Astrocyte (in vitro differentiated cells and primary cell): ENCODE data around the gene TSACC. TPM values are rescaled to one million over a fixed set of nuclear protein-coding genes. Genes with fewer than 3 reads are reported as not detected.

Source experiments
- DNase-seq: peaks from one replicate; pipeline ENCODE4 v3.0.0-alpha.2; 2010; ENCODE audit warnings: low read depth
- FAIRE-seq: peaks from 2 replicates; lab custom pipeline; 2011; peaks lifted over from hg19 to GRCh38; lab: Jason Lieb, UNC
- H2AFZ ChIP-seq: 2 replicates; pipeline ENCODE4 v1.6.0; 2012; ENCODE audit warnings: low read depth, low read length, inconsistent platforms
- H3K27ac ChIP-seq: 2 replicates; pipeline ENCODE4 v1.5.1; 2011; ENCODE audit warnings: low read depth, low read length, inconsistent platforms
- H3K27me3 ChIP-seq: 2 replicates; pipeline ENCODE4 v1.6.0; 2011; ENCODE audit warnings: low read length, inconsistent platforms; ENCODE audit not compliant: insufficient read depth
- H3K36me3 ChIP-seq: 2 replicates; pipeline ENCODE4 v1.5.1; 2011; ENCODE audit warnings: low read length, inconsistent platforms; ENCODE audit not compliant: insufficient read depth
- H3K4me1 ChIP-seq: 2 replicates; pipeline ENCODE4 v1.5.1; 2011; ENCODE audit warnings: low read length, inconsistent platforms; ENCODE audit not compliant: insufficient read depth
- H3K4me2 ChIP-seq: 2 replicates; pipeline ENCODE4 v1.6.0; 2012; ENCODE audit warnings: low read length, inconsistent platforms
- H3K4me3 ChIP-seq: 2 replicates; pipeline ENCODE4 v1.5.1; 2011; ENCODE audit warnings: low read depth, mild to moderate bottlenecking, low read length, inconsistent platforms; ENCODE audit not compliant: insufficient read depth
- H3K79me2 ChIP-seq: 2 replicates; pipeline ENCODE4 v1.6.0; 2012; ENCODE audit warnings: mild to moderate bottlenecking, low read length, inconsistent platforms; ENCODE audit not compliant: insufficient read depth
- H3K9ac ChIP-seq: 2 replicates; pipeline ENCODE4 v1.6.0; 2012; ENCODE audit warnings: mild to moderate bottlenecking, low read length, inconsistent platforms
- H3K9me3 ChIP-seq: 2 replicates; pipeline ENCODE4 v1.5.1; 2012; ENCODE audit warnings: low read depth, mild to moderate bottlenecking, low read length, inconsistent platforms; ENCODE audit not compliant: insufficient read depth
- H4K20me1 ChIP-seq: 2 replicates; pipeline ENCODE4 v1.6.0; 2012; ENCODE audit warnings: low read length, inconsistent platforms; ENCODE audit not compliant: insufficient read depth
- H3K27ac Mint-ChIP-seq: one replicate; pipeline ENCODE4 v1.8.0; 2021; ENCODE audit warnings: mild to moderate bottlenecking, mixed read lengths; ENCODE audit not compliant: unreplicated experiment
- H3K27me3 Mint-ChIP-seq: one replicate; pipeline ENCODE4 v1.8.0; 2021; ENCODE audit warnings: low read depth, mixed read lengths; ENCODE audit not compliant: unreplicated experiment
- H3K36me3 Mint-ChIP-seq: one replicate; pipeline ENCODE4 v1.8.0; 2021; ENCODE audit warnings: low read depth, mixed read lengths; ENCODE audit not compliant: unreplicated experiment
- H3K4me1 Mint-ChIP-seq: one replicate; pipeline ENCODE4 v1.8.0; 2021; ENCODE audit warnings: low read depth, mixed read lengths; ENCODE audit not compliant: unreplicated experiment
- H3K4me3 Mint-ChIP-seq: one replicate; pipeline ENCODE4 v1.8.0; 2021; ENCODE audit warnings: mild to moderate bottlenecking, moderate library complexity, mixed read lengths; ENCODE audit not compliant: unreplicated experiment
- H3K9me3 Mint-ChIP-seq: one replicate; pipeline ENCODE4 v1.8.0; 2021; ENCODE audit warnings: mild to moderate bottlenecking, mixed read lengths; ENCODE audit not compliant: unreplicated experiment
- EZH2 ChIP-seq: IDR thresholded peaks from 2 replicates; pipeline ENCODE4 v1.6.1; 2012; ENCODE audit warnings: mild to moderate bottlenecking, low read length, inconsistent platforms; ENCODE audit not compliant: insufficient read depth
- total RNA-seq: library from RNA; stranded (reverse); gene quantifications from 2 replicates; pipeline ENCODE4 v1.2.1, GENCODE V29; 2021
- TF ChIP-seq, protein P1 (sequence below): IDR thresholded peaks from 2 replicates; pipeline ENCODE4 v1.5.1; 2011; ENCODE audit warnings: low read depth, mild to moderate bottlenecking, inconsistent platforms, low read length, moderate library complexity; ENCODE audit not compliant: insufficient read depth

TSACC gene
- total RNA-seq, 1 donor from 2014 or later = 1.0 TPM

DNA sequence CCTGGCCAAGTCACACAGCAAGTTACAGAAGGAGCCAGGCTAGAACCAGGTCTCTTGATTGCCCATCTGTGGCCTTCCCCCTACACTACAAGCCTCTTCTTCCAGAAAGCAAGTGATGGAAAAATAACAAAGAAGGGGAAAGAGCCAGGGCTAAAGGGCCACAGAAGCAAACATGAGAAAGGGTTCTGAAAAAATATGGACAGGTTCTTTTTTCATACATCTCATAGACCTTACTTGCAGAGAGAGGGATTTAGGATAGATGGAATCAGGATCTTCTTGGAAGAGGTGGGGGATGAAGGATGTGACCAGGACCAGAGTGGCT, 33.9 kb downstream of the TSACC start:
- DNase-seq (no peak), FAIRE-seq (no peak)
- Histone ChIP-seq H3K4me2 (no peak overlapping the region), H2AFZ (no peak overlapping the region), H4K20me1 (no peaks in the 10 kb centered on the region), H3K4me1 (peaks cover 8% of the 10 kb centered on the region), H3K27ac (no peak overlapping the region), H3K27me3 (peaks cover 14% of the 10 kb centered on the region), H3K9ac (no peak overlapping the region), H3K36me3 (no peaks in the 10 kb centered on the region), H3K9me3 (no peaks in the 10 kb centered on the region), H3K79me2 (no peaks in the 10 kb centered on the region), H3K4me3 (no peak overlapping the region)
- no peaks in the 10 kb centered on the region for H3K9me3 Mint-ChIP-seq
- H3K27ac Mint-ChIP-seq = no peak overlapping the region
- TF ChIP-seq EZH2 = no peak
- TF ChIP-seq, protein P1, sequence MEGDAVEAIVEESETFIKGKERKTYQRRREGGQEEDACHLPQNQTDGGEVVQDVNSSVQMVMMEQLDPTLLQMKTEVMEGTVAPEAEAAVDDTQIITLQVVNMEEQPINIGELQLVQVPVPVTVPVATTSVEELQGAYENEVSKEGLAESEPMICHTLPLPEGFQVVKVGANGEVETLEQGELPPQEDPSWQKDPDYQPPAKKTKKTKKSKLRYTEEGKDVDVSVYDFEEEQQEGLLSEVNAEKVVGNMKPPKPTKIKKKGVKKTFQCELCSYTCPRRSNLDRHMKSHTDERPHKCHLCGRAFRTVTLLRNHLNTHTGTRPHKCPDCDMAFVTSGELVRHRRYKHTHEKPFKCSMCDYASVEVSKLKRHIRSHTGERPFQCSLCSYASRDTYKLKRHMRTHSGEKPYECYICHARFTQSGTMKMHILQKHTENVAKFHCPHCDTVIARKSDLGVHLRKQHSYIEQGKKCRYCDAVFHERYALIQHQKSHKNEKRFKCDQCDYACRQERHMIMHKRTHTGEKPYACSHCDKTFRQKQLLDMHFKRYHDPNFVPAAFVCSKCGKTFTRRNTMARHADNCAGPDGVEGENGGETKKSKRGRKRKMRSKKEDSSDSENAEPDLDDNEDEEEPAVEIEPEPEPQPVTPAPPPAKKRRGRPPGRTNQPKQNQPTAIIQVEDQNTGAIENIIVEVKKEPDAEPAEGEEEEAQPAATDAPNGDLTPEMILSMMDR = no peak
- peaks cover 12% of the 10 kb centered on the region for H3K4me1 Mint-ChIP-seq
- peaks cover 43% of the 10 kb centered on the region for H3K27me3 Mint-ChIP-seq
- H3K4me3 Mint-ChIP-seq = no peak overlapping the region
- peaks cover 5% of the 10 kb centered on the region for H3K36me3 Mint-ChIP-seq

DNA sequence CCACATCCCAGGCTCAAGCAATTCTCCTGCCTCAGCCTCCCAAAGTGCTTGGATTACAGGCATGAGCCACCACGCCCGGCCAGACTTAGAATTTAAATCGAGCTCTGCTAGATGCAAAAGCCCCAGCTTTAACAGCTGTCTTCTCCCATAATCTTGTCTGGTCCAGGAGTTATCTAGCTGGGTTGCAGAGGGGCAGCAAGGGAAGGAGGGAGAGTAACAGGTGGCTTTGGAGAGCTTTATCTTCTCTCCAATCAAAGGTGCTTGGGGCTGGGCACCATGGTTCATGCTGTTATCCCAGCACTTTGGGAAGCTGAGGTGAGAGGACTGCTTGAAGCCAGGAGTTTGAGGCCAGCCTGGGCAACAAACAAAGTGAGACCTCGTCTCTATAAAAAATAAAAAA, 34.5 kb downstream of the TSACC start:
- DNase-seq (no peak), FAIRE-seq (no peak)

DNA sequence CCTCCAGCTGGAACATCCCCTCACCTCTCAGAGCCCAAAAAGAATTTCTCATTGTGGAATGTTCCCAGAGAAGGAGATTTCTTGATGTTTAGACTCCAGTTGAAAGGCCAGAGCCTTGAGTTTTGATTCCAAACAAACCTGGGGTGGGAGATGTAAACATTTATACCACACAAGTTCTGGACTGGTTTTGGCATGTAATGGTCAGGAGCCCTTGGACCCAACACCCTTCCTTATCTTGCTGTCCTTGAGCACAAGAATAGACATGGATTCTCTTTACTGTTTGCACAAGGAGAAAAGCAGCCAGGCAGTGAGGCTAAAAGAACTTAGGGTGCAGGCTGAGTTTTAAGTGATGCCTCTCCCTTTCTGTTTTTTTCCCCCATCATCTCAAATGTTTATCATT, 35.2 kb downstream of the TSACC start:
- Histone ChIP-seq H2AFZ (no peak overlapping the region), H3K27me3 (peaks cover 10% of the 10 kb centered on the region), H3K79me2 (no peaks in the 10 kb centered on the region), H4K20me1 (no peaks in the 10 kb centered on the region), H3K27ac (no peak overlapping the region), H3K4me1 (peaks cover 8% of the 10 kb centered on the region), H3K9ac (no peak overlapping the region), H3K4me2 (no peak overlapping the region), H3K9me3 (no peaks in the 10 kb centered on the region), H3K4me3 (no peak overlapping the region), H3K36me3 (no peaks in the 10 kb centered on the region)
- Mint-ChIP-seq H3K4me3 (no peak overlapping the region), H3K27me3 (peaks cover 31% of the 10 kb centered on the region), H3K9me3 (no peaks in the 10 kb centered on the region), H3K36me3 (no peaks in the 10 kb centered on the region), H3K27ac (no peak overlapping the region), H3K4me1 (peaks cover 5% of the 10 kb centered on the region)
- FAIRE-seq (no peak), DNase-seq (no peak)
- TF ChIP-seq, protein P1 = no peak
- TF ChIP-seq EZH2 = no peak

More for the DNA sequence above, 34.5 kb downstream of the TSACC start:
- H3K79me2 ChIP-seq = no peaks in the 10 kb centered on the region
- TF ChIP-seq, protein P1 = no peak
- TF ChIP-seq EZH2 = no peak
- Mint-ChIP-seq H3K9me3 (no peaks in the 10 kb centered on the region), H3K27ac (no peak overlapping the region), H3K4me1 (peaks cover 10% of the 10 kb centered on the region), H3K27me3 (peaks cover 37% of the 10 kb centered on the region), H3K36me3 (peaks cover under 1% of the 10 kb centered on the region), H3K4me3 (no peak overlapping the region)
- no peaks in the 10 kb centered on the region for H3K36me3 ChIP-seq
- H3K4me1 ChIP-seq = peaks cover 8% of the 10 kb centered on the region
- no peaks in the 10 kb centered on the region for H4K20me1 ChIP-seq
- H2AFZ ChIP-seq = no peak overlapping the region
- no peak overlapping the region for H3K27ac ChIP-seq
- no peaks in the 10 kb centered on the region for H3K9me3 ChIP-seq
- H3K4me3 ChIP-seq = no peak overlapping the region
- H3K9ac ChIP-seq = no peak overlapping the region
- peaks cover 10% of the 10 kb centered on the region for H3K27me3 ChIP-seq
- H3K4me2 ChIP-seq = no peak overlapping the region
